NCI-H524 treated with DMSO at 0.1 percent for 48 hours (cell line): ENCODE measurements around the gene PARD3.

ENCODE experiments used
- DNase-seq: peaks from one replicate; lab custom pipeline; 2025; lab: John Stamatoyannopoulos, UW

Gene PARD3

GRCh38 chr10:34213805-34214197 lies 601.3 kb downstream of the PARD3 start:
- DNase-seq, result no peak

- no peak for DNase-seq
Observed at GRCh38 chr10:34213193-34213804, 601.8 kb downstream of the PARD3 start.

- DNase-seq, result no peak
Observed at GRCh38 chr10:34207343-34207742, 607.8 kb downstream of the PARD3 start.

GRCh38 chr10:34206935-34207268 lies 608.2 kb downstream of the PARD3 start:
- DNase-seq, result no peak

GRCh38 chr10:34206078-34206934 lies 608.8 kb downstream of the PARD3 start:
- DNase-seq, result no peak

- no peak for DNase-seq
Observed at GRCh38 chr10:34205452-34205851, 609.6 kb downstream of the PARD3 start.

GRCh38 chr10:34203966-34204630 lies 611.0 kb downstream of the PARD3 start:
- DNase-seq, result no peak

- no peak for DNase-seq
Observed at GRCh38 chr10:34200355-34200901, 614.7 kb downstream of the PARD3 start.

- DNase-seq, result no peak
Observed at GRCh38 chr10:34198953-34199352, 616.1 kb downstream of the PARD3 start.

GRCh38 chr10:34196058-34196433 lies 619.0 kb downstream of the PARD3 start:
- DNase-seq, result no peak

- DNase-seq, result no peak
Observed at GRCh38 chr10:34195364-34196057, 619.6 kb downstream of the PARD3 start.

GRCh38 chr10:34193931-34194626 lies 621.0 kb downstream of the PARD3 start:
- no peak for DNase-seq

- no peak for DNase-seq
Observed at GRCh38 chr10:34192646-34193045, 622.5 kb downstream of the PARD3 start.

GRCh38 chr10:34191406-34191805 lies 623.7 kb downstream of the PARD3 start:
- DNase-seq, result no peak

- DNase-seq, result no peak
Observed at GRCh38 chr10:34190580-34190979, 624.5 kb downstream of the PARD3 start.

- DNase-seq, result no peak
Observed at GRCh38 chr10:34189830-34190229, 625.3 kb downstream of the PARD3 start.

GRCh38 chr10:34188221-34188620 lies 626.9 kb downstream of the PARD3 start:
- no peak for DNase-seq

GRCh38 chr10:34187201-34187600 lies 627.9 kb downstream of the PARD3 start:
- DNase-seq, result no peak

GRCh38 chr10:34186745-34187144 lies 628.4 kb downstream of the PARD3 start:
- DNase-seq, result no peak

GRCh38 chr10:34185998-34186397 lies 629.1 kb downstream of the PARD3 start:
- DNase-seq, result no peak

- no peak for DNase-seq
Observed at GRCh38 chr10:34184939-34185386, 630.1 kb downstream of the PARD3 start.

- DNase-seq, result no peak
Observed at GRCh38 chr10:34184397-34184796, 630.7 kb downstream of the PARD3 start.
